ENCODE data around the gene TPD52L1. TPM values are rescaled to one million over a fixed set of nuclear protein-coding genes. Genes with fewer than 3 reads are reported as not detected.
A peak's percentile ranks its signal among the peaks of the same experiment; 100 is the strongest.

The TPD52L1 gene
- total and polyA plus RNA-seq, 2 of the 4 experiments (the other 2 are of a cell fraction) = 10.2 to 13.5 TPM

GRCh38 chr6:125188037-125188436 is 34.5 kb downstream of the TPD52L1 start:
- dilution Hi-C loops (cut with HindIII; ENCODE audit: low sequenced_read_pairs, unreplicated experiment) (no loop called here), in situ Hi-C loops (cut with MboI; ENCODE audit: low sequenced_read_pairs) (no loop called here), intact Hi-C loops (cut with micrococcal nuclease) (no loop called here)
- Histone ChIP-seq H3K9ac (ENCODE audit: low read depth, low read length) (no peak overlapping the region), H3K27ac (ENCODE audit: insufficient read depth, low read length) (no peak overlapping the region), H3K4me3 (ENCODE audit: insufficient read depth, low read depth, low read length) (no peak overlapping the region), H3K9me1 (ENCODE audit: insufficient read depth, low read length) (no peaks in the 10 kb centered on the region; the same call in 1 of the 2 replicates), H2AK9ac (replicated peaks; ENCODE audit: low read depth, low read length, poor library complexity) (no peak overlapping the region), H2BK20ac (ENCODE audit: low read depth, low read length) (peak overlapping the region; percentile 67; the same call in 1 of the 2 replicates), H3K27me3 (ENCODE audit: control insufficient read depth, insufficient read depth, low read length) (no peaks in the 10 kb centered on the region), H3K4ac (ENCODE audit: low read depth, low read length) (peak overlapping the region; percentile 66; the same call in 1 of the 2 replicates), H4K5ac (ENCODE audit: low read depth, low read length) (no peak overlapping the region), H2BK15ac (ENCODE audit: low read depth, low read length) (peak overlapping the region; percentile 25; the same call in 1 of the 3 replicates), H3K4me2 (ENCODE audit: low read depth, low read length) (peak overlapping the region; percentile 51; the same call in 1 of the 2 replicates), H3K56ac (ENCODE audit: extremely low read depth, insufficient read depth, low read length) (no peak overlapping the region), H3K79me1 (ENCODE audit: low read depth in 1 of 2, low read length in 2 of 2) (no peaks in the 10 kb centered on the region), H3K4me1 (ENCODE audit: control insufficient read depth, insufficient read depth, low read length) (peaks cover 6% of the 10 kb centered on the region), H4K20me1 (ENCODE audit: insufficient read depth, low read length) (no peaks in the 10 kb centered on the region), H2BK120ac (ENCODE audit: low read depth, low read length) (peak overlapping the region; percentile 80), H4K91ac (ENCODE audit: insufficient read depth, low read depth, low read length) (0 out of 2 replicates have a peak overlapping the region, but pooled peaks have one; percentile 57), H3K9me3 (ENCODE audit: control insufficient read depth, insufficient read depth, low read length) (no peaks in the 10 kb centered on the region), H3K36me3 (ENCODE audit: control insufficient read depth, insufficient read depth, low read length) (no peaks in the 10 kb centered on the region), H2BK5ac (ENCODE audit: low read depth, low read length, poor library complexity, severe bottlenecking) (peak overlapping the region; percentile 86), H3K23ac (ENCODE audit: low read depth, low read length) (no peak overlapping the region), H4K8ac (ENCODE audit: low read depth in 2 of 2, low read length in 2 of 2) (peak overlapping the region in 1 of 2 experiments; percentile 54; a peak in 1 of 4 replicates), H2AK5ac (ENCODE audit: low read depth, low read length) (no peak overlapping the region), H3K18ac (ENCODE audit: low read depth, low read length) (peak overlapping the region; percentile 67; the same call in 1 of the 2 replicates), H2AFZ (replicated peaks; ENCODE audit: low read length, poor library complexity) (no peak overlapping the region), H3K14ac (replicated peaks; ENCODE audit: low read depth, low read length) (peak overlapping the region; percentile 52; the same call in 1 of the 2 replicates)
- no TSS peak for BruUV-seq (replicated peaks)
- peak; percentile 77 for DNase-seq
- ATAC-seq (ENCODE audit: low read depth) = peak; percentile 64
- TF ChIP-seq NFE2L2 (IDR thresholded peaks at IDR 0.05; ENCODE audit: low read depth, low read length) (no peak), FOS (IDR thresholded peaks at IDR 0.05; ENCODE audit: low read depth, low read length) (no peak), RFX5 (IDR thresholded peaks at IDR 0.05; ENCODE audit: low read depth, low read length) (no peak), POLR2A (IDR thresholded peaks at IDR 0.05; ENCODE audit: low read depth, low read length) (no peak), ELK1 (IDR thresholded peaks at IDR 0.05; ENCODE audit: borderline replicate concordance, low read depth, low read length) (no peak), MAZ (IDR thresholded peaks at IDR 0.05; ENCODE audit: borderline replicate concordance, low read depth, low read length) (no peak)
- ChIA-PET POLR2A (ENCODE audit: unreplicated experiment) (no interaction called here), CTCF (no interaction called here)
- no CpG with 5 or more reads among the region's 2 CpGs for WGBS, 2 experiments (ENCODE audit: extremely low coverage in 2 of 2, insufficient read length in 1 of 2)

Data from IMR-90 (cell line).